DMS153 (cell line): ENCODE data around the gene CCDC136.

ENCODE experiments used
- DNase-seq: peaks from one replicate; lab custom pipeline; 2025; lab: John Stamatoyannopoulos, UW

The CCDC136 gene

DNA sequence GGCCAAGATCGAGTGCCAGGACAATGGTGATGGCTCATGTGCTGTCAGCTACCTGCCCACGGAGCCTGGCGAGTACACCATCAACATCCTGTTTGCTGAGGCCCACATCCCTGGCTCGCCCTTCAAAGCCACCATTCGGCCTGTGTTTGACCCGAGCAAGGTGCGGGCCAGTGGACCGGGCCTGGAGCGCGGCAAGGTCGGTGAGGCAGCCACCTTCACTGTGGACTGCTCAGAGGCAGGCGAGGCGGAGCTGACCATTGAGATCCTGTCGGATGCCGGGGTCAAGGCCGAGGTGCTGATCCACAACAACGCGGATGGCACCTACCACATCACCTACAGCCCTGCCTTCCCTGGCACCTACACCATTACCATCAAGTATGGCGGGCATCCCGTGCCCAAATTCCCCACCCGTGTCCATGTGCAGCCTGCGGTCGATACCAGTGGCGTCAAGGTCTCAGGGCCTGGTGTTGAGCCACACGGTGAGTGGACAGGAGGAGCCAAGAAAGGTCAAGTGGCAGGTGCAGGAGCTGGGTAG is 53.1 kb downstream of the CCDC136 start:
- DNase-seq, result no peak

DNA sequence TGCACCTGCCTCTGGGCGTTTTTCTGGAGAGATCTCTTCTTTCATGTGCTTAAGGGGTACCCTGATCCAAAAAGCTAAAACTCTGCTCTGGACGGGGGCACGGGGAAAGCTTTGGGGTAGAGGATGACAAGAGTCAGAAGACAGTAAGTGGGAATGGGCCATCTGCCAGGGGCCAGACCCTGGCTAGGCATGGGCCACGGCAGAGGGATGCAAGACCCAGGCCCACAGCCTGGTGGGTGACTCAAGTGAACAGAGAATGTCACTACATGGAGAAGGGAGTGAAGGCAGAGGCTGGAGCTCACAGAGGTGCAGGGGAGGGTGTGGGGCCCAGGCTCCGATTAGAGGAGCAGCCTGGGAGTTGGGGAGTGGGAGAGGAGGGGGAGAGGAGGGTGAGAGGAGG is 53.7 kb downstream of the CCDC136 start:
- DNase-seq, result no peak

- DNase-seq, result no peak
These were observed 54.2 kb downstream of the CCDC136 start for GRCh38 chr7:128845987-128846386.

DNA sequence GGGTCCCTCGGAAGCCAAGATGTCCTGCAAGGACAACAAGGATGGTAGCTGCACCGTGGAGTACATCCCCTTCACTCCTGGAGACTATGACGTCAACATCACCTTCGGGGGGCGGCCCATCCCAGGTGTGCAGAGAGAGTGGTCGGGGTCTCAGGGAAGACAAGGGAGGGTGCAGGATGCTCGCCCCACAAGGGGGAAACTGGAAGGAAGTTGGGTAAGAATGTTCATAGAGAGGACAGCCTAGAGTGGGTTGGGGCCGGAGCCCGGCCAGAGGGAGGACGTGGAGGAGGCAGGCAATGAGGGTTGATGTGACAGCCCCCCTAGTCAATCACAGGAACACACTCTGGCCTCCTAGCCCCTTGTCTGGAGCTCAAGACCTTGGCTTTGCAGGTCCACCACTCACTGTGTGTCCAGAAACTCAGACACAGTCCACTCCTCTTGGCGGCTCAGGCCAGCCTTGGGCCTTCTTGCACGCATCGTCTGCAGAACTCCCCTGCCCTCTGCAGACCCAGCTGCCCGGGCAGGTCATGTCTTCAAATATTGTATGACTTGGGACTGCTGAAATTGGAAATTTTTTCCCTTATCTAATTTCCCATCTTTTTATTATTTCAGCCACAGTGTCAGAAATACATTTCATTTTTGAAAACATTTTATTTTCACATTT is 55.1 kb downstream of the CCDC136 start:
- no peak for DNase-seq

DNA sequence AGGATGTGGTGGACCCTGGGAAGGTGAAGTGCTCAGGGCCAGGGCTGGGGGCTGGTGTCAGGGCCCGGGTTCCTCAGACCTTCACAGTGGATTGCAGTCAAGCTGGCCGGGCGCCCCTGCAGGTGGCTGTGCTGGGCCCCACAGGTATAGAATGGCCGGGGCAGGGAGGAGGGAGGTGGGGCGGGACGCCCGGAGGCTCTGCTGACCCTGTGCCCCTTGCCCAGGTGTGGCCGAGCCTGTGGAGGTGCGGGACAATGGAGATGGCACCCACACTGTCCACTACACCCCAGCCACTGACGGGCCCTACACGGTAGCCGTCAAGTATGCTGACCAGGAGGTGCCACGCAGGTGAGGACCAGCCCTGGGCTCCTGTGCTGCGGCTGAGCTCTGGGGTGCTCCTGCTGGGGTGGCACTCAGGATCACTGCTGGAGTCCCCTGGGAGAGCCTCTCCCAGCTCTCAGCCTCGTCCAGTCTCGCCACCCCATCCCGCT is 56.0 kb downstream of the CCDC136 start:
- no peak for DNase-seq

GRCh38 chr7:128848289-128849155 is 56.8 kb downstream of the CCDC136 start:
- no peak for DNase-seq

DNA sequence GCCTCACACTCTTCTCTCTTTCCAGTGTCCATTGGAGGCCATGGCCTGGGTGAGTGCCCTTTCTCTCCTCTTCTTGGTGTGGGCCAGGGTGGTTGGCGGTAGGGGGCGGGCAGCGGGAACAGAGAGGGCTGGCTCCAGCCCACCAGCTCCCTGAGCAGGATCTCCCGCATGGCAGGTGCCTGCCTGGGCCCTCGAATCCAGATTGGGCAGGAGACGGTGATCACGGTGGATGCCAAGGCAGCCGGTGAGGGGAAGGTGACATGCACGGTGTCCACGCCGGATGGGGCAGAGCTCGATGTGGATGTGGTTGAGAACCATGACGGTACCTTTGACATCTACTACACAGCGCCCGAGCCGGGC is 57.4 kb downstream of the CCDC136 start:
- DNase-seq, result no peak

DNA sequence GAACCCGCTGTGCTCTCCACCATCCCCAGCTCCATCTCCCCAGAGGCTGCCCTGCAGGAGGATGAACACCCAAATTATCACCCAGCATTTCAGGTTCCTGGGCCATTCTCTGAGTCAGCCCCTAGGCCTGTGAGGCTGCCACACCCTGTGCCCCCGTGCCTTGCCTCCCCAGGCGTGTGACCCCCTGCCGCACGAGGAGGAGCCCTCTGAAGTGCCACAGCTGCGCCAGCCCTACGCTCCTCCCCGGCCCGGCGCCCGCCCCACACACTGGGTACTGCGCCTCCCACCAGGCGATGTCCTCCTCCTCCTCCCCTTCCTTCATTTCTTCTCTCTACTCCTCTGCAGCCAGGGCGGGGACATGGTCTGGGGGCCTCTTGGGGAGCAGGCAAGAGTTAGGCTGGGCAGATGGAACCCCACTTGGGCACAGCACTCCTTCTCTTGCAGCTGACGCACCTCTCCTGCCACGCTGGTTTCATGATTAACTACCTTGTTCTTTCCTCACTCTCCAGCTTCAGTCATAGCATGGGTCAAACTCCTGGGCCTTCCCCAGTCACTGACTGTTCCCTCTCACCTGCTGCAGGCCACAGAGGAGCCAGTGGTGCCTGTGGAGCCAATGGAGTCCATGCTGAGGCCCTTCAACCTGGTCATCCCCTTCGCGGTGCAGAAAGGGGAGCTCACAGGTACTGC is 58.2 kb downstream of the CCDC136 start:
- DNase-seq, result no peak

DNA sequence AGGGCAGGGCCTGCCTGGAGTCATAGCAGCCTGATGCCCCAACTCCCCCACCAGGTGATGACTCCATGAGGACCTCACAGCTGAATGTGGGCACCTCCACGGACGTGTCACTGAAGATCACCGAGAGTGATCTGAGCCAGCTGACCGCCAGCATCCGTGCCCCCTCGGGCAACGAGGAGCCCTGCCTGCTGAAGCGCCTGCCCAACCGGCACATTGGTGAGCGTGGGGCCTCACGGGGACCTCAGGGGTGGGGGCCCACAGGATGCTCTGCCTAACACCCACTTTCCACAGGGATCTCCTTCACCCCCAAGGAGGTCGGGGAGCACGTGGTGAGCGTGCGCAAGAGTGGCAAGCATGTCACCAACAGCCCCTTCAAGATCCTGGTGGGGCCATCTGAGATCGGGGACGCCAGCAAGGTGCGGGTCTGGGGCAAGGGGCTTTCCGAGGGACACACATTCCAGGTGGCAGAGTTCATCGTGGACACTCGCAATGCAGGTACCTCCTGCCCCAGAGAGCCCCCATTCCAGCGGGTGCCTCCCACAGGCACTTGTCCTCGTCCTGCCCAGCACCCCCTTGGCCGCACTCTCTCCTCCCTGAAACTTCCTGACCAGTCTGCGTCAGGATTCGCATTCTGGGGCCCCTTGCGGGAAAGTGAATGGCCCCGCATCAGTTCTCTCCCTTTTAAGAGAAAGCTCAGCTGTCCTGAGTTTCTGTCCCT is 60.9 kb downstream of the CCDC136 start:
- no peak for DNase-seq

GRCh38 chr7:128853799-128854198 is 62.0 kb downstream of the CCDC136 start:
- DNase-seq, result no peak

GRCh38 chr7:128854396-128854795 is 62.6 kb downstream of the CCDC136 start:
- DNase-seq, result no peak

- no peak for DNase-seq
These were observed 63.8 kb downstream of the CCDC136 start for GRCh38 chr7:128855559-128855958.

DNA sequence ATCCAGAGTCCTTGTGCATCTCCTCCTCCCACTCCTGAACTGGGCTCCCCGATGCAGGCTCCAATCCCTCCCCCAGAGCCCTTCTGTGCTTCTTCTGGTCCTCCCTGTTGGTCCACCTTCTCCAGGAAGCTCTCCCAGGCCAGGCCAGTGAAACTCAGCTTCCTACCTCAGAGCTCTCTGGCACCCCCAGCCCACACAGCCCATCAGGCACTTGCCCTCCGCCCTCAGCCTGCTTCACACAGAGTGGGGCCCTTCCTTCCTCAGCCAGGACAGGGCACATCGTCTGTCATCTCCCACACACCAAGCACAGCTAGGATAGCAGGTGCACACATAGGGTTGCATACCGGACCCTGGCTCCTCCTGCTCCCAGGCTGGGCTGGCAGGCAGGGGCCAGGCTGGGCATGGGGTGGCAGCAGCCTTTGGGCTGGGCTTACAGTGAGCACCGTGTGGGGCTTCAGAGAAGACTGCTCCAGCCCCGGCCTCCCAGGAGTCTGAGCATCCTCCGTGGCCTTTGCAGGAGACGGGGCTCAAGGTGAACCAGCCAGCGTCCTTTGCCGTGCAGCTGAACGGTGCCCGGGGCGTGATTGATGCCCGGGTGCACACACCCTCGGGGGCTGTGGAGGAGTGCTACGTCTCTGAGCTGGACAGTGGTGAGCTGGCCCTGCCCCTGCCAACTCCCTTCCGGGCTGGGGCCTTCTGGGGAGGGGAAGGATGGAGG is 64.4 kb downstream of the CCDC136 start:
- DNase-seq, result no peak

DNA sequence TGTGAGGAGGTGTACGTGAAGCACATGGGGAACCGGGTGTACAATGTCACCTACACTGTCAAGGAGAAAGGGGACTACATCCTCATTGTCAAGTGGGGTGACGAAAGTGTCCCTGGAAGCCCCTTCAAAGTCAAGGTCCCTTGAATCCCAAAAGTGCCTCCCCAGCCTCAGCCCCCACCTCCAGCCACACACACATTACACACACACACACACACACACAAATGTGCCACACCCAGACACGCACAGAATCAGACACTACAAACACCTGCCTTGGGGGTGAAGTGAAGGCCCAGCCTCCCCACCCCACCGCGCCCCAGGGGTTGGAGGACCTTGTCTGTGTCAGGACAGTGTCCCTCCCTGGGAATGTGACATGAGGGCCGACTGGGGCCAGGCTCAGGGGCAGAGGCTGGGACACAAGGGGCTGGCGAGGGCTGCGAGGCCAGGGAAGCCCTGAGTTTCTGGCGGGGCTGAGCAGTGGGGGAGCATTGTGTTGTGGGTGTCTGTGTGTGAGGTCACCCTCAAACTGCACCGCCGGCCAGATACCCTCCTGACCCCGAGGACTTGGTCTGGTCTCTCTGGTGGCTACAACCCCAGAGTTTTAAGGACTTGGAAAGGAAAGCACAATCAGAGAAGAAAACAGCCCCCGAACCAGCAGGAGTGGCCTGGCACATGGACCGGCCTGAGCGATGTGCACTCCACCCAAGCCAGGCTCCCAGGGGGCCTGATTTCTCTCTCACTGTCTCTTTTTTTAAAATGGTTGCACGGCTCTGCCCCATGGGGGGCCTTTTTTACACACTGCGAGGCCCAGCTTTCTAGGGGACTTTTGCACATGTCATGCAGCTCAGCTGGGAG is 66.8 kb downstream of the CCDC136 start:
- DNase-seq, result no peak

- DNase-seq, result no peak
These were observed 67.7 kb downstream of the CCDC136 start for GRCh38 chr7:128859232-128860157.

DNA sequence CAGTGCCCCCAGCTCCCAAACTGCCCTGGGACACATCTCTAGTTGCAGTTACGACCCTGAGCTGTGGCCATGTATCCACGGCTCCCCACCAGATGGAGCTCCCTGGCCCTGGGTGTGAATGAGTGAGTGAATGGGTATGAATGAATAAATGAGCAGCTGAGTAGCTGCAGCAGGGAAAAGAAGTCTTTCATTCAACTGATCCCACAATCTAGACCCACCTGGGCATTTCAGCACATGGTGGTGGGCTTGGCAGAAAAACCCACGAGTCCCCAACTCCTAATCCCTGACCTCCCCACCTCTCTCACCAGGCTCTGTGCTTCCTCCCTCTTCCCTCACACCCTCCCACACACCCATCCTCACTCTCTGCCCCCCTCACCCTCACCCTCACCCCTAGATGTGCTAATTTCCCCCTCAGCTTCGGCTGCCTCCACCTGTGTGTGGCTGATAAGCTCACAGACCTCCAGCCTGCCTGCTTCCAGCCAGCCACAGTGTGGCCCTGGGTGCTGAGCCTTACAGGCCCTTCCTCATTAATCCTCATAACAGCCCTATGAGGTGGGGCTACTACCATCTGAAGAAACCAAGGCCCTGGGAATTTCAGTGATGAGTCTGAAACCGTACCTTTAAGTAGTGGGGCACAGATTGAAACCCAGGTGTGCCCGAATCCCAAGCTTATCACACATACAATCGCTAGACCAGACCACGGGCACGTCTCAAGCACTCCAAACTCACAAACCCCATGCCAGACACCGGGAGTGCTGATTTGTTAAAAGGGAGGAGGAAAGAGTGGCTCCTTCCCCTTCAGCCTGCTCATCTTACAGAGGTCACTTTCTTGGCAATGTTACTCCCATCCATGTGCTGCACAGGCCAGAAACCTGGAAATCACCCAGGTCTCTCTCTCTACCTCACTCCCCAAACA is 68.6 kb downstream of the CCDC136 start:
- no peak for DNase-seq

GRCh38 chr7:128861957-128862570 is 70.3 kb downstream of the CCDC136 start:
- DNase-seq, result no peak
